ENCODE measurements around the gene SNRPD3.

The SNRPD3 gene

DNA sequence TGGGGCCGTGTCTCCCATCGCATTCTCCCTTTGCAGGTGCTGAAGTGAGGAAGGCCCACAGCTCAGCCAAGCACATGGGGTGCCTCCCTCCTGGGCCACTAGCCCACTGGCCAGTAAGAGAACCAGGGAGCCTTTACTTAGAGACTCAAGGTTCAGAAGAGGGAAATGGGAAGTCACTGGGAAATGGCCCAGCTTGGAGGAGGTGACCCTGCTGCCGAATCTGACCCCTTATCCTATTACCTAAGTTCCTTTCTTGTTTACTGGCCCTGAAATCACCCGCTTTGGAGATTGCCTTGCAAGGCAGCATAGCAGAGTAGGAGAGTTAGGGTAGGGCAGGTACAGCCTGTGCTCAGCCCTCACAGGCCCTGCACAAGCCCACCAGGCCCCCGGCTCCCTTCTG, 36.3 kb upstream of the SNRPD3 start:
- H3K27ac ChIP-seq = no peak overlapping the region
- no peaks in the 10 kb centered on the region for H3K36me3 ChIP-seq (ENCODE audit: insufficient read depth)
- no peak overlapping the region for H2AFZ ChIP-seq (ENCODE audit: low read depth)
- H3K9ac ChIP-seq = no peak overlapping the region
- no peaks in the 10 kb centered on the region for H3K27me3 ChIP-seq (ENCODE audit: insufficient read depth, low read depth)
- peaks cover 13% of the 10 kb centered on the region for H3K4me1 ChIP-seq (ENCODE audit: low read depth, poor library complexity, severe bottlenecking)
- no peak overlapping the region for H3K4me3 ChIP-seq (IDR thresholded peaks at IDR 0.05; ENCODE audit: insufficient read depth, low read depth, low read length)
- H3K4me2 ChIP-seq = no peak overlapping the region
- H3K79me2 ChIP-seq (ENCODE audit: insufficient read depth, low read depth) = no peaks in the 10 kb centered on the region
- TF ChIP-seq, protein P1, sequence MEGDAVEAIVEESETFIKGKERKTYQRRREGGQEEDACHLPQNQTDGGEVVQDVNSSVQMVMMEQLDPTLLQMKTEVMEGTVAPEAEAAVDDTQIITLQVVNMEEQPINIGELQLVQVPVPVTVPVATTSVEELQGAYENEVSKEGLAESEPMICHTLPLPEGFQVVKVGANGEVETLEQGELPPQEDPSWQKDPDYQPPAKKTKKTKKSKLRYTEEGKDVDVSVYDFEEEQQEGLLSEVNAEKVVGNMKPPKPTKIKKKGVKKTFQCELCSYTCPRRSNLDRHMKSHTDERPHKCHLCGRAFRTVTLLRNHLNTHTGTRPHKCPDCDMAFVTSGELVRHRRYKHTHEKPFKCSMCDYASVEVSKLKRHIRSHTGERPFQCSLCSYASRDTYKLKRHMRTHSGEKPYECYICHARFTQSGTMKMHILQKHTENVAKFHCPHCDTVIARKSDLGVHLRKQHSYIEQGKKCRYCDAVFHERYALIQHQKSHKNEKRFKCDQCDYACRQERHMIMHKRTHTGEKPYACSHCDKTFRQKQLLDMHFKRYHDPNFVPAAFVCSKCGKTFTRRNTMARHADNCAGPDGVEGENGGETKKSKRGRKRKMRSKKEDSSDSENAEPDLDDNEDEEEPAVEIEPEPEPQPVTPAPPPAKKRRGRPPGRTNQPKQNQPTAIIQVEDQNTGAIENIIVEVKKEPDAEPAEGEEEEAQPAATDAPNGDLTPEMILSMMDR (conservative IDR thresholded peaks at IDR 0.05; ENCODE audit: low read depth, low read length) = no peak
- no peaks in the 10 kb centered on the region for H4K20me1 ChIP-seq (ENCODE audit: insufficient read depth)

DNA sequence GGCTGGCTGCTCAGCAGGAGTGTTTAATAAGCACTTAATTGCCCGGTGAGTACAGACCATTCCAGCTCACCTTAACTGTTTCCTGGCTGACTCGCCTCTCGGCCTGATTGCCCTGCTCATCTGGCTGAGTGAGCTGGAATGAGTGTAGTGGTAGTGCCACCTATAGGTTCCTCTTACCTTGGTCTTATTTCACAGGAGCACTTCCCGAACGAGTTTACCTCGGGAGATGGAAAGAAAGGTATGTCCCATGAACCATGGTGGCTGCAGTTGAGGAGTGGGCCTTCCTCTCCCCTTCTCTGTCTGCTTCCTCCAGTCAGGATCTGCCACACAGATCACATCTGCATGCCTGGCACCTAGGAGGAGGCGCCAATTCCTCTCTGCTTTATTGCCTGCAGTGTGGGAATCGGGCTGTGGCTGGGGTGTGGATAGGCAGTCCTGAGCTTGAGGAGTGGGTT, 34.0 kb upstream of the SNRPD3 start:
- Histone ChIP-seq H3K79me2 (ENCODE audit: insufficient read depth, low read depth) (no peaks in the 10 kb centered on the region), H3K27ac (no peak overlapping the region), H3K27me3 (ENCODE audit: insufficient read depth, low read depth) (no peaks in the 10 kb centered on the region), H3K4me3 (IDR thresholded peaks at IDR 0.05; ENCODE audit: insufficient read depth, low read depth, low read length) (no peak overlapping the region), H2AFZ (ENCODE audit: low read depth) (peak overlapping the region; percentile 11; the same call in 1 of the 2 replicates), H3K36me3 (ENCODE audit: insufficient read depth) (no peaks in the 10 kb centered on the region), H3K9ac (no peak overlapping the region), H3K4me2 (peak overlapping the region; percentile 29; the same call in 1 of the 2 replicates), H3K4me1 (ENCODE audit: low read depth, poor library complexity, severe bottlenecking) (peaks cover 18% of the 10 kb centered on the region), H4K20me1 (ENCODE audit: insufficient read depth) (no peaks in the 10 kb centered on the region)
- TF ChIP-seq, protein P1 (conservative IDR thresholded peaks at IDR 0.05; ENCODE audit: low read depth, low read length) = peak; percentile 69

DNA sequence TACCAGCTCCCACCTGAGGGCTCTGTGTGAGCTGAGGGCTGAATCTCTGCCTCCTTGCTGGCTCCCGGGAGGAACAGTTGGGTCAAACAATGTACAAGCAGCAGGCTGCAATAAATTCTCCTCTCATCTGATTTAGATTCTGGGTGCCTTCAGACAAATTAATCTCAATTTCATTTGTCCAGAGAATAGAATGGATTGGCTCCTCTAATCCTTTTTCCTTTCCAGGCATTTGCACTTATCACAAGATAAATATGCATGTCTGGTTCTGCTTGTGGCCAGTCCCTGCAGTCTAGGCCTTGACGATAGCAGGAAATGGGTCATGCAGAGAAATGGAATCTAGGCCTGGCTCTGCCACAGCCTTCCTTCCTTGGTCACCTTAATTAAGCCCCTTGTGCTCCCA, 31.9 kb upstream of the SNRPD3 start:
- no peaks in the 10 kb centered on the region for H3K36me3 ChIP-seq (ENCODE audit: insufficient read depth)
- peaks cover 18% of the 10 kb centered on the region for H3K4me1 ChIP-seq (ENCODE audit: low read depth, poor library complexity, severe bottlenecking)
- TF ChIP-seq, protein P1 (conservative IDR thresholded peaks at IDR 0.05; ENCODE audit: low read depth, low read length) = no peak
- H3K79me2 ChIP-seq (ENCODE audit: insufficient read depth, low read depth) = no peaks in the 10 kb centered on the region
- H2AFZ ChIP-seq (ENCODE audit: low read depth) = no peak overlapping the region
- H4K20me1 ChIP-seq (ENCODE audit: insufficient read depth) = no peaks in the 10 kb centered on the region
- H3K4me3 ChIP-seq (IDR thresholded peaks at IDR 0.05; ENCODE audit: insufficient read depth, low read depth, low read length) = no peak overlapping the region
- no peak overlapping the region for H3K4me2 ChIP-seq
- H3K27me3 ChIP-seq (ENCODE audit: insufficient read depth, low read depth) = no peaks in the 10 kb centered on the region
- H3K9ac ChIP-seq = no peak overlapping the region
- H3K27ac ChIP-seq = no peak overlapping the region

DNA sequence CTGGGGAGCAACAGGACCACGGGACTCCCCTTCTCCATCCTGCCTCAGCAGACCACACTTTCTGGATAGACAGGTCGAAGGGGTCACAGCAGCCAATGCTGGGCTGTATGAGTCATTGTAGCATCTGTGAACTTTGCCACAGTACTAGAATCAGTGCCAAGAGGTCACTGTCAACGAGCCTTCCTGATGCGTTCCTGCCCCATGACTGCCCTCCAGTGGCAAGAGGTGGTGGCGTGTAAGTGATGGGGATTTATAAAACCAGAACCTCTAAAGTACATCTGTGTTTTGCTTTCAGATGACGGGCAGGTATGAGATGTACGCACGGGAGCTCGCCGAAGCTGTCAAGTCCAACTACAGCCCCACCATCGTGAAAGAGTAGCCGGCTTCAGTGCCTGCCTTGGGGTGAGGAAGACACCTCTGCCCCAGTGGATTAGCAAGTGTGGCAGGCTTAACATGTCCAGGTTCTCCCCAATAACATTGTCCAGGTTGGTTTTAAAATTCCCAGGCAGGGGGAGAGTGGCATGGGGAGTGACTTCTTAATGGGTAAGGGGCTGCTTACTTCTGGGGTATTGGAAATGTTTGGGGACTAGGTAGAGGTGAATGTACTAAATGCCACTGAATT, 30.3 kb upstream of the SNRPD3 start:
- H3K4me3 ChIP-seq (IDR thresholded peaks at IDR 0.05; ENCODE audit: insufficient read depth, low read depth, low read length) = no peak overlapping the region
- TF ChIP-seq, protein P1 (conservative IDR thresholded peaks at IDR 0.05; ENCODE audit: low read depth, low read length) = peak; percentile 91
- H3K79me2 ChIP-seq (ENCODE audit: insufficient read depth, low read depth) = no peaks in the 10 kb centered on the region
- no peaks in the 10 kb centered on the region for H3K36me3 ChIP-seq (ENCODE audit: insufficient read depth)
- H2AFZ ChIP-seq (ENCODE audit: low read depth) = peak overlapping the region; percentile 35; the same call in 1 of the 2 replicates
- no peaks in the 10 kb centered on the region for H3K27me3 ChIP-seq (ENCODE audit: insufficient read depth, low read depth)
- 0 out of 2 replicates have a peak overlapping the region, but pooled peaks have one; percentile 14 for H3K4me2 ChIP-seq
- H3K9ac ChIP-seq = no peak overlapping the region
- no peak overlapping the region for H3K27ac ChIP-seq
- peaks cover 18% of the 10 kb centered on the region for H3K4me1 ChIP-seq (ENCODE audit: low read depth, poor library complexity, severe bottlenecking)
- no peaks in the 10 kb centered on the region for H4K20me1 ChIP-seq (ENCODE audit: insufficient read depth)

All from KMS-11 (cell line).